HCT116 (cell line): ENCODE measurements around the gene PPP1R14B. TPM values are rescaled to one million over a fixed set of nuclear protein-coding genes. Genes with fewer than 3 reads are reported as not detected.

ENCODE experiments used
- ATAC-seq: fragments of 200-7000 bp; cut with Tn5 transposase; 2 replicates; pipeline ENCODE4 v1.9.1; 2020; ENCODE audit warnings: mild to moderate bottlenecking, moderate library complexity
- BruUV-seq: library from RNA; stranded (reverse); fragments of 400-500 nt; replicated peaks from 2 replicates; lab custom pipeline; 2021; lab: Mats Ljungman, UMichigan
- CTCF ChIA-PET: fragments of 300-600 bp; sonication (Branson Sonifier 250); formaldehyde crosslinking; loops from one replicate; lab custom pipeline; 2021; ENCODE audit warnings: antibody characterized with exemption; lab: Charles Lee
- POLR2A ChIA-PET: fragments of 300-600, 350-600 bp; sonication (Branson Sonifier 250); formaldehyde crosslinking; loops from one replicate; lab custom pipeline; 2021; ENCODE audit warnings: antibody characterized with exemption; lab: Charles Lee
- RAD21 ChIA-PET, 2 experiments: fragments of 300-600 bp; sonication (Branson Sonifier 250); formaldehyde crosslinking; loops; one replicate each; lab custom pipeline; 2023; ENCODE audit warnings: low total read pairs in 2 of 2; ENCODE audit not compliant: uncharacterized antibody in 2 of 2, unreplicated experiment in 2 of 2, low non-redundant PET in 1 of 2; lab: Charles Lee
- DNase-seq: peaks from one replicate; pipeline ENCODE4 v3.0.0-alpha.2; 2010; ENCODE audit warnings: low read depth, low spot score
- H2AFZ ChIP-seq: fragments of 200-600 bp; shearing (Covaris generic), sonication (generic); 2 replicates; pipeline ENCODE4 v1.6.1; 2017; ENCODE audit warnings: low read depth, mixed run types, mixed read lengths, antibody characterized with exemption, low read length; ENCODE audit not compliant: poor library complexity, severe bottlenecking
- H3K27ac ChIP-seq: 2 replicates; pipeline ENCODE4 v1.5.1; 2012; ENCODE audit warnings: low read depth, low read length
- H3K27me3 ChIP-seq: fragments of 200-600 bp; sonication (generic); 2 replicates; pipeline ENCODE4 v1.6.1; 2016; ENCODE audit warnings: mixed run types, low read length, mixed read lengths; ENCODE audit not compliant: insufficient read depth
- H3K36me3 ChIP-seq, 2 experiments: fragments of 200-500 bp in 1 of 2; fragments of 200-600 bp in 1 of 2; sonication (Bioruptor generic) in 1 of 2; sonication (generic) in 1 of 2; 2 replicates each; pipeline versions ENCODE4 v1.5.1 to v1.6.1; 2014 to 2016; ENCODE audit warnings: low read length in 2 of 2, inconsistent platforms in 1 of 2, mixed read lengths in 1 of 2, mixed run types in 1 of 2; ENCODE audit not compliant: insufficient read depth in 2 of 2, control insufficient read depth in 1 of 2
- H3K4me1 ChIP-seq, 2 experiments: fragments of 200-600 bp in 1 of 2; sonication (generic) in 1 of 2; 2 replicates each; pipeline versions ENCODE4 v1.5.1 to v1.6.1; 2012 to 2017; ENCODE audit warnings: low read length in 2 of 2, inconsistent platforms in 1 of 2, mild to moderate bottlenecking in 1 of 2, mixed read lengths in 1 of 2, mixed run types in 1 of 2, moderate library complexity in 1 of 2; ENCODE audit not compliant: insufficient read depth in 2 of 2, control insufficient read depth in 1 of 2
- H3K4me2 ChIP-seq: fragments of 200-600 bp; sonication (generic); 2 replicates; pipeline ENCODE4 v1.6.1; 2017; ENCODE audit warnings: mixed run types, low read length, mixed read lengths
- H3K4me3 ChIP-seq, 2 experiments: fragments of 200-600 bp in 1 of 2; sonication (generic) in 1 of 2; replicated peaks in 1 of 2; 2 replicates each; pipeline ENCODE4 v1.5.1; 2011 to 2016; ENCODE audit warnings: low read length in 2 of 2, control low read depth in 1 of 2, low read depth in 1 of 2, mild to moderate bottlenecking in 1 of 2, mixed read lengths in 1 of 2, mixed run types in 1 of 2
- H3K79me2 ChIP-seq: fragments of 200-600 bp; sonication (generic); 2 replicates; pipeline ENCODE4 v1.6.1; 2017; ENCODE audit warnings: mild to moderate bottlenecking, mixed run types, low read length, moderate library complexity, mixed read lengths; ENCODE audit not compliant: insufficient read depth
- H3K9ac ChIP-seq: fragments of 200-600 bp; sonication (generic); 2 replicates; pipeline ENCODE4 v1.6.1; 2016; ENCODE audit warnings: low read length, mixed read lengths
- H3K9me2 ChIP-seq: fragments of 200-600 bp; sonication (generic), shearing (Covaris generic); 2 replicates; pipeline ENCODE4 v1.6.1; 2017; ENCODE audit warnings: mixed run types, mild to moderate bottlenecking, moderate library complexity; ENCODE audit not compliant: insufficient read depth
- H3K9me3 ChIP-seq, 2 experiments: fragments of 200-500 bp in 1 of 2; fragments of 200-600 bp in 1 of 2; sonication (Bioruptor generic) in 1 of 2; sonication (generic) in 1 of 2; 2 replicates each; pipeline ENCODE4 v1.6.1; 2014 to 2017; ENCODE audit warnings: low read length in 2 of 2, mixed read lengths in 2 of 2, inconsistent platforms in 1 of 2, low read depth in 1 of 2, mild to moderate bottlenecking in 1 of 2, mixed run types in 1 of 2, moderate library complexity in 1 of 2; ENCODE audit not compliant: control insufficient read depth in 1 of 2, insufficient read depth in 1 of 2
- H4K20me1 ChIP-seq: fragments of 200-600 bp; sonication (generic), shearing (Covaris generic); 2 replicates; pipeline ENCODE4 v1.6.1; 2017; ENCODE audit warnings: mixed run types, mild to moderate bottlenecking, moderate library complexity; ENCODE audit not compliant: insufficient read depth
- CBX3 ChIP-seq: IDR thresholded peaks from 2 replicates; pipeline ENCODE4 v1.6.1; 2012; ENCODE audit warnings: low read depth
- EGR1 ChIP-seq: IDR thresholded peaks from 2 replicates; pipeline ENCODE4 v1.6.1; 2012; ENCODE audit warnings: low read depth
- ELF1 ChIP-seq: IDR thresholded peaks from 2 replicates; pipeline ENCODE4 v1.6.1; 2012; ENCODE audit warnings: low read depth, borderline replicate concordance
- EZH2phosphoT487 ChIP-seq: fragments of 200-600 bp; IDR thresholded peaks from 2 replicates; pipeline ENCODE4 v1.6.1; 2018; ENCODE audit warnings: antibody characterized with exemption, borderline replicate concordance
- POLR2AphosphoS5 ChIP-seq: IDR thresholded peaks from 2 replicates; pipeline ENCODE4 v1.6.1; 2011; ENCODE audit warnings: mild to moderate bottlenecking, low read depth, low read length, moderate library complexity
- RAD21 ChIP-seq: IDR thresholded peaks from 2 replicates; pipeline ENCODE4 v1.6.1; 2012; ENCODE audit warnings: low read depth, mild to moderate bottlenecking
- YY1 ChIP-seq: IDR thresholded peaks from 2 replicates; pipeline ENCODE4 v1.6.1; 2011; ENCODE audit warnings: low read length, low read depth, moderate library complexity, mild to moderate bottlenecking; ENCODE audit not compliant: insufficient replicate concordance; ENCODE audit errors: extremely low read depth
- ZBTB33 ChIP-seq: IDR thresholded peaks from 2 replicates; pipeline ENCODE4 v1.6.1; 2011; ENCODE audit warnings: mild to moderate bottlenecking, low read length, moderate library complexity; ENCODE audit not compliant: insufficient replicate concordance; ENCODE audit errors: extremely low read depth
- intact Hi-C: fragments of 100-400 bp; cut with micrococcal nuclease; formaldehyde crosslinking; loops from 2 replicates; pipeline ENCODE4 v1.10.0; 2022
- total RNA-seq: library from RNA; stranded (reverse); gene quantifications from one replicate; pipeline ENCODE4 v1.2.1, GENCODE V29; 2021; ENCODE audit not compliant: unreplicated experiment

Gene PPP1R14B
- total RNA-seq, 1 experiment from 2014 or later = 332 TPM

GRCh38 chr11:64276653-64277431 lies 30.1 kb upstream of the PPP1R14B start:
- no peak for TF ChIP-seq ZBTB33
- no peak for TF ChIP-seq YY1
- no peak for TF ChIP-seq EZH2phosphoT487
- no peak for TF ChIP-seq RAD21
- TF ChIP-seq ELF1 = no peak
- TF ChIP-seq CBX3 = no peak
- no peak for TF ChIP-seq POLR2AphosphoS5
- no peak for TF ChIP-seq EGR1
- H2AFZ ChIP-seq = no peak overlapping the region
- intact Hi-C loops = no loop called here
- no peaks in the 10 kb centered on the region for H3K9me2 ChIP-seq
- POLR2A ChIA-PET = no interaction called here
- no peaks in the 10 kb centered on the region; a peak in 1 of 4 replicates for H3K36me3 ChIP-seq
- peaks cover under 1% of the 10 kb centered on the region in 2 experiments; a peak in 2 of 4 replicates for H3K4me1 ChIP-seq
- no peak overlapping the region for H3K4me3 ChIP-seq
- H4K20me1 ChIP-seq = no peaks in the 10 kb centered on the region
- H3K9ac ChIP-seq = no peak overlapping the region
- no peak overlapping the region for H3K27ac ChIP-seq
- CTCF ChIA-PET = interaction anchor here (1.2 to 1.5 kb wide), 2 partner anchors 24 to 28 kb away, joined by 3 to 4 read pairs; partner anchors contain the start of gene CATSPERZ
- RAD21 ChIA-PET = no interaction called here
- H3K4me2 ChIP-seq = no peak overlapping the region
- ATAC-seq (peak; percentile 37; the same call in 1 of the 2 replicates), DNase-seq (no peak)
- H3K9me3 ChIP-seq = no peaks in the 10 kb centered on the region
- no peaks in the 10 kb centered on the region for H3K27me3 ChIP-seq
- peaks cover 3% of the 10 kb centered on the region; the same call in 1 of the 2 replicates for H3K79me2 ChIP-seq
- BruUV-seq = no TSS peak
